ENCODE data around the gene MTAP.

Gene MTAP

DNA sequence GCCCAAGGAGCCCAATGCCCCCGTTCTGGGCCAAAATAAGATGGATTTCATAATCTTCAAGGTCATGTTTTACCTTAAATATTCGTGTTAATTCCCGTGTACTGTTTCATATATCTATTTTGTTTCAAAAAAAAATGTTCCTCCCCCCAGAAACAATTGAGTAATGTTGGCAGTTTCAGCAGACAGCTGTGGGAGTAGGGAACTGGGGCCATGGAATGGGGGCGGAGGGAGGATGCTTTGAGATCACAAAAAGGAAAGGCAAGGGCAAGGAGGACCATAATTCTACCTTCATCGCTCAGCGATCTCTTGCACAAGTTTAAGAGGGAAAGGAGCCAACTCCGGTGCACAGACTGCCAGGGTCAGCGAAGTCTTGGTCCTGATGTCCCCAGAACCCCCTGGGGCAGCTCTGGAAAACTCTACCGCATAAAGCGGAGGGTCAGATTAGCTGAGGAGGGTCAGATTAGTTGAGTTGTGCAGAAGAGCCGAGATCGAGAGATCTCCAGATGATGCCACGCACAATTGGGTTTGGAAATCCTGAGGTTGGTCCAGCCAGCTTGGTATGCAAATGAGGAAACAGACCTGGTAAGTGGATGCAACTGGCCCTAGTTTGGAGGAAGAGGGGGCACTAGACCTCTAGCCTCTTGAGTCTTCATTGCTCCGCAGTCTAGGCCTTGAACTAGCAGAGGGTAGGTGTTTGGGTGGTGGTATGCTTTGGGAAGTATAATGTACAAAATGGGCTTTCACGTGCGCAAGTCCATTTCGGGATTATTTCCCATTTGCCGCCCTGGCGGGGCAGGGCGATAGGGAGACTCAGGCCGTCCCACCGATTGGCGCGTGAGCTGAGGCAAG lies 167.7 kb downstream of the MTAP start:
- H3K36me3 Mint-ChIP-seq (ENCODE audit: low read depth): no peaks in the 10 kb centered on the region
- H3K27me3 Mint-ChIP-seq (ENCODE audit: low read depth): peaks cover 100% of the 10 kb centered on the region
- H3K4me1 Mint-ChIP-seq: peaks cover 8% of the 10 kb centered on the region
- peaks cover 8% of the 10 kb centered on the region for H3K9me3 Mint-ChIP-seq
- TF ChIP-seq, protein P1, sequence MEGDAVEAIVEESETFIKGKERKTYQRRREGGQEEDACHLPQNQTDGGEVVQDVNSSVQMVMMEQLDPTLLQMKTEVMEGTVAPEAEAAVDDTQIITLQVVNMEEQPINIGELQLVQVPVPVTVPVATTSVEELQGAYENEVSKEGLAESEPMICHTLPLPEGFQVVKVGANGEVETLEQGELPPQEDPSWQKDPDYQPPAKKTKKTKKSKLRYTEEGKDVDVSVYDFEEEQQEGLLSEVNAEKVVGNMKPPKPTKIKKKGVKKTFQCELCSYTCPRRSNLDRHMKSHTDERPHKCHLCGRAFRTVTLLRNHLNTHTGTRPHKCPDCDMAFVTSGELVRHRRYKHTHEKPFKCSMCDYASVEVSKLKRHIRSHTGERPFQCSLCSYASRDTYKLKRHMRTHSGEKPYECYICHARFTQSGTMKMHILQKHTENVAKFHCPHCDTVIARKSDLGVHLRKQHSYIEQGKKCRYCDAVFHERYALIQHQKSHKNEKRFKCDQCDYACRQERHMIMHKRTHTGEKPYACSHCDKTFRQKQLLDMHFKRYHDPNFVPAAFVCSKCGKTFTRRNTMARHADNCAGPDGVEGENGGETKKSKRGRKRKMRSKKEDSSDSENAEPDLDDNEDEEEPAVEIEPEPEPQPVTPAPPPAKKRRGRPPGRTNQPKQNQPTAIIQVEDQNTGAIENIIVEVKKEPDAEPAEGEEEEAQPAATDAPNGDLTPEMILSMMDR (IDR thresholded peaks at IDR 0.05; ENCODE audit: unreplicated experiment in 3 of 3): no peak
- H3K27ac Mint-ChIP-seq: no peak overlapping the region
- peak overlapping the region in 1 of 3 experiments; percentile 12 for H3K4me3 Mint-ChIP-seq

DNA sequence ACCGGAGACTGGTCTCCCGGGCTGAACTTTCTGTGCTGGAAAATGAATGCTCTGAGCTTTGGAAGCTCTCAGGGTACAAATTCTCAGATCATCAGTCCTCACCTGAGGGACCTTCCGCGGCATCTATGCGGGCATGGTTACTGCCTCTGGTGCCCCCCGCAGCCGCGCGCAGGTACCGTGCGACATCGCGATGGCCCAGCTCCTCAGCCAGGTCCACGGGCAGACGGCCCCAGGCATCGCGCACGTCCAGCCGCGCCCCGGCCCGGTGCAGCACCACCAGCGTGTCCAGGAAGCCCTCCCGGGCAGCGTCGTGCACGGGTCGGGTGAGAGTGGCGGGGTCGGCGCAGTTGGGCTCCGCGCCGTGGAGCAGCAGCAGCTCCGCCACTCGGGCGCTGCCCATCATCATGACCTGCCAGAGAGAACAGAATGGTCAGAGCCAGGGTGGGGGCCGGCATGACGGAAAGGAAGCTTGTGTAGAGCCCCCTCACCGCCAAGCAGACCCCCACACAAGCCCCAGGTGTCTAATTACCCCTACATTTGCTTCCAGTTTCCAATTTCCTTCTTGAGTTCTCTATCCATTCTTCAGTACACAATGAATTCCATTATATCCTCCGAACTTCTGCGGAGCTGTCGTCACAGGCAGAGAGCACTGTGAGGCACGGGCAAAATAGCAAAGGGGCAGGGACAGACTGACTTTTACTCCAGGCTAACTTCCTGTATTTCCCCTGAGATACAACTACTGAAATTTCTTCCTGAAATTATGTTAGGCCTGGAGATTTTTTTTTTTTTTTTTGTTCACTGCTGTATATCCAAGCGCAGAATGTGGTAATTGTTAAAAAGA lies 168.6 kb downstream of the MTAP start:
- Mint-ChIP-seq H3K36me3 (ENCODE audit: low read depth) (no peaks in the 10 kb centered on the region), H3K27ac (no peak overlapping the region), H3K4me3 (no peak overlapping the region), H3K9me3 (peaks cover 8% of the 10 kb centered on the region), H3K4me1 (peaks cover 11% of the 10 kb centered on the region), H3K27me3 (ENCODE audit: low read depth) (peaks cover 100% of the 10 kb centered on the region)
- TF ChIP-seq, protein P1 (IDR thresholded peaks at IDR 0.05; ENCODE audit: unreplicated experiment in 3 of 3): no peak

DNA sequence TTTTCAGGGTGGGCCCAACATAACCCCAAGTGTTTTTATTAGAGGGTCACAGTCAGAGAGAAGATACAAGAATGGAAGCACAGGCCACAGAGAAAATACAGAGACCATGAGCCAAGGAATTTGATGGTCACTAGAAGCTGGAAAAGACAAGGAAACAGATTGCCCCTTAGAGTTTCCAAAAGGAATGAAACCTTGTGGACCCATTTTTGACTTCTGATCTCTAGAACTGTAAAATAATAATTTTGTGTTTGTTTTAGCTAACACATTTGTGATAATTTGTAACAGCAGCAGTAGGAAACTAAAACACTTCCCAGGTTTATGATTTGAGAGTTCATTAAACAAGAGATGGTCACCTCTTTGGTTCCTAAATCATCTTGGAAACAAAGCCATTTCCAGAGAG lies 169.9 kb downstream of the MTAP start:
- Mint-ChIP-seq H3K27me3 (ENCODE audit: low read depth) (peaks cover 100% of the 10 kb centered on the region), H3K4me3 (no peak overlapping the region), H3K4me1 (peaks cover 11% of the 10 kb centered on the region), H3K27ac (no peak overlapping the region), H3K9me3 (peaks cover 6% of the 10 kb centered on the region), H3K36me3 (ENCODE audit: low read depth) (no peaks in the 10 kb centered on the region)
- TF ChIP-seq, protein P1 (IDR thresholded peaks at IDR 0.05; ENCODE audit: unreplicated experiment in 3 of 3): no peak

DNA sequence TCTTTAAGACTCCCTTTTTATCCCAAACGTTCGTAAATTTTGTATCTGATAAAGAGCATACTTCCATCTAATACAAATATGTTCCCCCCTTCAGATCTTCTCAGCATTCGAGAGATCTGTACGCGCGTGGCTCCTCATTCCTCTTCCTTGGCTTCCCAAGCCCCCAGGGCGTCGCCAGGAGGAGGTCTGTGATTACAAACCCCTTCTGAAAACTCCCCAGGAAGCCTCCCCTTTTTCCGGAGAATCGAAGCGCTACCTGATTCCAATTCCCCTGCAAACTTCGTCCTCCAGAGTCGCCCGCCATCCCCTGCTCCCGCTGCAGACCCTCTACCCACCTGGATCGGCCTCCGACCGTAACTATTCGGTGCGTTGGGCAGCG lies 171.9 kb downstream of the MTAP start:
- Mint-ChIP-seq H3K4me1 (peaks cover 6% of the 10 kb centered on the region), H3K27ac (no peak overlapping the region), H3K9me3 (peaks cover 6% of the 10 kb centered on the region), H3K4me3 (peak overlapping the region; percentile 61 to 73 (median 72)), H3K36me3 (ENCODE audit: low read depth) (no peaks in the 10 kb centered on the region), H3K27me3 (ENCODE audit: low read depth) (peaks cover 100% of the 10 kb centered on the region)
- TF ChIP-seq, protein P1 (IDR thresholded peaks at IDR 0.05; ENCODE audit: unreplicated experiment in 3 of 3): no peak

DNA sequence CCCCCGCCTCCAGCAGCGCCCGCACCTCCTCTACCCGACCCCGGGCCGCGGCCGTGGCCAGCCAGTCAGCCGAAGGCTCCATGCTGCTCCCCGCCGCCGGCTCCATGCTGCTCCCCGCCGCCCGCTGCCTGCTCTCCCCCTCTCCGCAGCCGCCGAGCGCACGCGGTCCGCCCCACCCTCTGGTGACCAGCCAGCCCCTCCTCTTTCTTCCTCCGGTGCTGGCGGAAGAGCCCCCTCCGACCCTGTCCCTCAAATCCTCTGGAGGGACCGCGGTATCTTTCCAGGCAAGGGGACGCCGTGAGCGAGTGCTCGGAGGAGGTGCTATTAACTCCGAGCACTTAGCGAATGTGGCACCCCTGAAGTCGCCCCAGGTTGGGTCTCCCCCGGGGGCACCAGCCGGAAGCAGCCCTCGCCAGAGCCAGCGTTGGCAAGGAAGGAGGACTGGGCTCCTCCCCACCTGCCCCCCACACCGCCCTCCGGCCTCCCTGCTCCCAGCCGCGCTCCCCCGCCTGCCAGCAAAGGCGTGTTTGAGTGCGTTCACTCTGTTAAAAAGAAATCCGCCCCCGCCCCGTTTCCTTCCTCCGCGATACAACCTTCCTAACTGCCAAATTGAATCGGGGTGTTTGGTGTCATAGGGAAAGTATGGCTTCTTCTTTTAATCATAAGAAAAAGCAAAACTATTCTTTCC lies 172.4 kb downstream of the MTAP start:
- TF ChIP-seq, protein P1 (IDR thresholded peaks at IDR 0.05; ENCODE audit: unreplicated experiment in 3 of 3): no peak
- Mint-ChIP-seq H3K27me3 (ENCODE audit: low read depth) (peaks cover 100% of the 10 kb centered on the region), H3K27ac (no peak overlapping the region), H3K4me1 (peaks cover 6% of the 10 kb centered on the region), H3K36me3 (ENCODE audit: low read depth) (no peaks in the 10 kb centered on the region), H3K9me3 (peaks cover 4% of the 10 kb centered on the region), H3K4me3 (peak overlapping the region; percentile 61 to 77 (median 72))
